ENCODE data around the gene KRT16. TPM values are rescaled to one million over a fixed set of nuclear protein-coding genes. Genes with fewer than 3 reads are reported as not detected.

Gene KRT16
- total RNA-seq, 1 donor from 2014 or later: not detected

- H3K9ac ChIP-seq: no peak overlapping the region
- H3K79me2 ChIP-seq (ENCODE audit: low read depth): no peaks in the 10 kb centered on the region
- H3F3A ChIP-seq (ENCODE audit: low read depth): no peaks in the 10 kb centered on the region
- no peak overlapping the region for H2AFZ ChIP-seq (replicated peaks)
- Mint-ChIP-seq H3K27ac (no peak overlapping the region), H3K27me3 (ENCODE audit: insufficient read depth, low read depth) (peaks cover 10% of the 10 kb centered on the region), H3K4me1 (peaks cover 2% of the 10 kb centered on the region), H3K36me3 (no peaks in the 10 kb centered on the region), H3K9me3 (no peaks in the 10 kb centered on the region), H3K4me3 (no peak overlapping the region)
- TF ChIP-seq EZH2 (IDR thresholded peaks at IDR 0.05) (no peak), EZH2phosphoT487 (IDR thresholded peaks at IDR 0.05) (no peak)
- TF ChIP-seq, protein P1, sequence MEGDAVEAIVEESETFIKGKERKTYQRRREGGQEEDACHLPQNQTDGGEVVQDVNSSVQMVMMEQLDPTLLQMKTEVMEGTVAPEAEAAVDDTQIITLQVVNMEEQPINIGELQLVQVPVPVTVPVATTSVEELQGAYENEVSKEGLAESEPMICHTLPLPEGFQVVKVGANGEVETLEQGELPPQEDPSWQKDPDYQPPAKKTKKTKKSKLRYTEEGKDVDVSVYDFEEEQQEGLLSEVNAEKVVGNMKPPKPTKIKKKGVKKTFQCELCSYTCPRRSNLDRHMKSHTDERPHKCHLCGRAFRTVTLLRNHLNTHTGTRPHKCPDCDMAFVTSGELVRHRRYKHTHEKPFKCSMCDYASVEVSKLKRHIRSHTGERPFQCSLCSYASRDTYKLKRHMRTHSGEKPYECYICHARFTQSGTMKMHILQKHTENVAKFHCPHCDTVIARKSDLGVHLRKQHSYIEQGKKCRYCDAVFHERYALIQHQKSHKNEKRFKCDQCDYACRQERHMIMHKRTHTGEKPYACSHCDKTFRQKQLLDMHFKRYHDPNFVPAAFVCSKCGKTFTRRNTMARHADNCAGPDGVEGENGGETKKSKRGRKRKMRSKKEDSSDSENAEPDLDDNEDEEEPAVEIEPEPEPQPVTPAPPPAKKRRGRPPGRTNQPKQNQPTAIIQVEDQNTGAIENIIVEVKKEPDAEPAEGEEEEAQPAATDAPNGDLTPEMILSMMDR (IDR thresholded peaks at IDR 0.05): no peak
- H3K4me2 ChIP-seq: no peak overlapping the region
- H3K27ac ChIP-seq: no peak overlapping the region
- no peaks in the 10 kb centered on the region for H3K4me1 ChIP-seq
- no peaks in the 10 kb centered on the region for H3K36me3 ChIP-seq
- H3K9me3 ChIP-seq (ENCODE audit: low read depth): no peaks in the 10 kb centered on the region
- H3K27me3 ChIP-seq: no peaks in the 10 kb centered on the region
- H4K20me1 ChIP-seq (ENCODE audit: low read depth): no peaks in the 10 kb centered on the region
- H3K4me3 ChIP-seq: no peak overlapping the region
- no peak for DNase-seq (ENCODE audit: low spot score)
These were observed 23.3 kb downstream of the KRT16 start for GRCh38 chr17:41589301-41589700.

GRCh38 chr17:41588126-41588810, 24.3 kb downstream of the KRT16 start:
- no peak overlapping the region for H3K27ac Mint-ChIP-seq
- no peaks in the 10 kb centered on the region for H3K36me3 ChIP-seq
- H3K4me1 Mint-ChIP-seq: peaks cover 2% of the 10 kb centered on the region
- no peak for TF ChIP-seq EZH2 (IDR thresholded peaks at IDR 0.05)
- no peak for TF ChIP-seq EZH2phosphoT487 (IDR thresholded peaks at IDR 0.05)
- TF ChIP-seq, protein P1 (IDR thresholded peaks at IDR 0.05): no peak
- H3K9me3 ChIP-seq (ENCODE audit: low read depth): no peaks in the 10 kb centered on the region
- H3K4me3 ChIP-seq: no peak overlapping the region
- peaks cover 4% of the 10 kb centered on the region for H3K27me3 Mint-ChIP-seq (ENCODE audit: insufficient read depth, low read depth)
- no peaks in the 10 kb centered on the region for H3K27me3 ChIP-seq
- no peaks in the 10 kb centered on the region for H4K20me1 ChIP-seq (ENCODE audit: low read depth)
- no peak overlapping the region for H3K4me2 ChIP-seq
- H2AFZ ChIP-seq (replicated peaks): no peak overlapping the region
- no peaks in the 10 kb centered on the region for H3K36me3 Mint-ChIP-seq
- no peaks in the 10 kb centered on the region for H3K4me1 ChIP-seq
- H3K27ac ChIP-seq: no peak overlapping the region
- H3K79me2 ChIP-seq (ENCODE audit: low read depth): no peaks in the 10 kb centered on the region
- DNase-seq (ENCODE audit: low spot score): no peak
- H3K9me3 Mint-ChIP-seq: no peaks in the 10 kb centered on the region
- H3K4me3 Mint-ChIP-seq: no peak overlapping the region
- no peaks in the 10 kb centered on the region for H3F3A ChIP-seq (ENCODE audit: low read depth)
- H3K9ac ChIP-seq: no peak overlapping the region

DNA sequence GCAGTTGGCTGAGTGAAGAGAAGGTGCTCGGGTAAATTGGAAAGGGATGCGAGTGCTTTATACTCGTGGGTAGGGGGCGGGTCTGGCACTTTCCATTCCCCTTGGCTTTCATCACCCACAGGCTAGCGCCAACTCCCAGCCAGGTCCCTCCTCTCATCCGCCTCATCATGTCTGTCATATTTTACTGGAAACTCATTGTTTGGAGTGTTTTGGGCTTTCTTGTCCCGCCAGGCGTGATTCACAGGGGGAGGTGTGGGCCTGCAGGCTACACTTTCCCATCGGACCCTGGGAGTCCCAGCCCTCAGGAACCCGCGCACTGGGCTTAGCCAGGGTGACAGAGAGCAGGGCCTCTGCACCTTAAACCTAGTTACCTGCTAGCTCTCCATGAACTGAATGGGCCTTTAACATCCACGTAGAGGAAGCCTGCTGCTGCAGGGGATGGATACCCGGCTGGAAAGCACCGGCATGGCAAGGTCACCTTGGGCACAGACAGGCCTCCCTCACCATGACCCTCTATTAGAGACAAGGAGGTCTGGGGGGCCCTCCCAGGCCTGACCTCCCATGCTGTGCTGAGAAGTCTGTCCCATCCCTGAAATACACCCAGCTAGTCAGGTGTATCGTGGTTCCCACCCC, 25.6 kb downstream of the KRT16 start, which contains the start of gene KRT14:
Gene KRT14, minus strand, starts transcription at position 33 of the 633 bp plus-strand sequence. CDS start 61 bp downstream, outside the sequence.
- Histone ChIP-seq H3F3A (ENCODE audit: low read depth) (no peaks in the 10 kb centered on the region), H3K4me3 (no peak within 1 kb of the TSS), H4K20me1 (ENCODE audit: low read depth) (no peaks in the 10 kb centered on the region), H3K4me2 (no peak within 1 kb of the TSS), H3K27ac (no peak within 1 kb of the TSS), H3K9ac (no peak within 1 kb of the TSS), H3K4me1 (no peaks in the 10 kb centered on the region), H3K27me3 (no peaks in the 10 kb centered on the region), H3K79me2 (ENCODE audit: low read depth) (no peaks in the 10 kb centered on the region), H2AFZ (replicated peaks) (no peak within 1 kb of the TSS), H3K9me3 (ENCODE audit: low read depth) (no peaks in the 10 kb centered on the region), H3K36me3 (no peaks in the 10 kb centered on the region)
- no peak for TF ChIP-seq EZH2 (IDR thresholded peaks at IDR 0.05)
- TF ChIP-seq, protein P1 (IDR thresholded peaks at IDR 0.05): no peak
- TF ChIP-seq EZH2phosphoT487 (IDR thresholded peaks at IDR 0.05): no peak
- peaks cover 9% of the 10 kb centered on the region for H3K27me3 Mint-ChIP-seq (ENCODE audit: insufficient read depth, low read depth)
- H3K4me3 Mint-ChIP-seq: no peak within 1 kb of the TSS
- no peaks in the 10 kb centered on the region for H3K9me3 Mint-ChIP-seq
- no peak for DNase-seq (ENCODE audit: low spot score)
- H3K27ac Mint-ChIP-seq: no peak within 1 kb of the TSS
- H3K4me1 Mint-ChIP-seq: peaks cover 2% of the 10 kb centered on the region
- no peaks in the 10 kb centered on the region for H3K36me3 Mint-ChIP-seq
